Measurements from ENCODE around the gene MAP3K8. TPM values are rescaled to one million over a fixed set of nuclear protein-coding genes. Genes with fewer than 3 reads are reported as not detected.

Gene MAP3K8
- total and polyA plus RNA-seq, 9 of the 15 experiments (the other 6 are each of a cell fraction or from before 2014, with no cell fraction given), result 6.9 to 23.6 (median 13.6) TPM

Other genes with a start within 250 kb of the MAP3K8 start
- gene MTPAP, start 84.9 kb upstream of the MAP3K8 start, total RNA-seq (2014; rRNA removed), result 11.8 and 12.0 TPM in 2 replicates
- gene MTPAP, start 84.9 kb upstream of the MAP3K8 start, total RNA-seq (2014; rRNA removed; fragmentation: Illumina TruSeq; extraction: Trizol), result 31.6 and 36.4 TPM in 2 replicates
- gene MTPAP, start 84.9 kb upstream of the MAP3K8 start, total RNA-seq (2015; rRNA removed; fragmentation: Illumina TruSeq; extraction: Trizol), result 20.6 and 22.6 TPM in 2 replicates
- gene MTPAP, start 84.9 kb upstream of the MAP3K8 start, total RNA-seq (2021), result 36.9 and 37.8 TPM in 2 replicates
- 20.0 and 21.8 TPM in 2 replicates for gene MTPAP, start 84.9 kb upstream of the MAP3K8 start, polyA plus RNA-seq (2011; rRNA removed)
- 26.9 and 28.9 TPM in 2 replicates for gene MTPAP, start 84.9 kb upstream of the MAP3K8 start, polyA plus RNA-seq (2014; fragmentation: Illumina TruSeq; extraction: Trizol)
- 10 to 100 TPM; 48.0 to 67.6 TPM for gene MTPAP, start 84.9 kb upstream of the MAP3K8 start, polyA plus RNA-seq (2014; fragmentation: Nextera tagmentation; extraction: Ambion mirVana)
- gene MTPAP, start 84.9 kb upstream of the MAP3K8 start, polyA plus RNA-seq (2014; rRNA removed), result 15.1 and 16.2 TPM in 2 replicates
- not detected in 2 replicates for gene LYZL2, start 195.6 kb downstream of the MAP3K8 start, total RNA-seq (2014; rRNA removed)
- gene LYZL2, start 195.6 kb downstream of the MAP3K8 start, total RNA-seq (2014; rRNA removed; fragmentation: Illumina TruSeq; extraction: Trizol), result not detected in 2 replicates
- not detected in 2 replicates for gene LYZL2, start 195.6 kb downstream of the MAP3K8 start, total RNA-seq (2015; rRNA removed; fragmentation: Illumina TruSeq; extraction: Trizol)
- gene LYZL2, start 195.6 kb downstream of the MAP3K8 start, total RNA-seq (2021), result not detected in 2 replicates
- not detected in 2 replicates for gene LYZL2, start 195.6 kb downstream of the MAP3K8 start, polyA plus RNA-seq (2011; rRNA removed)
- gene LYZL2, start 195.6 kb downstream of the MAP3K8 start, polyA plus RNA-seq (2014; fragmentation: Illumina TruSeq; extraction: Trizol), result not detected in 2 replicates
- not detected for gene LYZL2, start 195.6 kb downstream of the MAP3K8 start, polyA plus RNA-seq (2014; fragmentation: Nextera tagmentation; extraction: Ambion mirVana)
- not detected in 2 replicates for gene LYZL2, start 195.6 kb downstream of the MAP3K8 start, polyA plus RNA-seq (2014; rRNA removed)